DND-41 (cell line): Measurements from ENCODE around the gene FBXL2.

Experiments used
- ATAC-seq: fragments of 200-7000 bp; cut with Tn5 transposase; 3 replicates; pipeline ENCODE4 v1.9.1; 2021; ENCODE audit warnings: low read depth; ENCODE audit not compliant: insufficient read depth
- DNase-seq: peaks from one replicate; pipeline ENCODE4 v3.0.0-alpha.2; 2020
- H2AFZ ChIP-seq: 2 replicates; pipeline ENCODE4 v1.6.0; 2012; ENCODE audit warnings: low read depth, low read length
- H3K27ac ChIP-seq: 2 replicates; pipeline ENCODE4 v1.5.1; 2012; ENCODE audit warnings: low read length, inconsistent platforms
- H3K27me3 ChIP-seq: fragments of 200-600 bp; sonication (generic); 2 replicates; pipeline ENCODE4 v1.6.0; 2012; ENCODE audit warnings: low read length, mild to moderate bottlenecking, inconsistent platforms; ENCODE audit not compliant: insufficient read depth, poor library complexity
- H3K36me3 ChIP-seq: 2 replicates; pipeline ENCODE4 v1.5.1; 2012; ENCODE audit warnings: low read length, inconsistent platforms; ENCODE audit not compliant: insufficient read depth
- H3K4me1 ChIP-seq: 2 replicates; pipeline ENCODE4 v1.5.1; 2012; ENCODE audit warnings: mild to moderate bottlenecking, low read length; ENCODE audit not compliant: insufficient read depth
- H3K4me2 ChIP-seq: 2 replicates; pipeline ENCODE4 v1.6.0; 2012; ENCODE audit warnings: mild to moderate bottlenecking, moderate library complexity, low read length, inconsistent platforms; ENCODE audit not compliant: insufficient read depth
- H3K4me3 ChIP-seq, 2 experiments: fragments of 200-600 bp in 1 of 2; shearing (Covaris generic) in 1 of 2; 2 replicates each; pipeline ENCODE4 v1.5.1; 2012 to 2016; ENCODE audit warnings: inconsistent platforms in 2 of 2, low read length in 2 of 2, mild to moderate bottlenecking in 2 of 2, low read depth in 1 of 2, moderate library complexity in 1 of 2
- H3K79me2 ChIP-seq: 2 replicates; pipeline ENCODE4 v1.6.0; 2012; ENCODE audit warnings: low read length, inconsistent platforms; ENCODE audit not compliant: insufficient read depth
- H3K9ac ChIP-seq: 2 replicates; pipeline ENCODE4 v1.6.0; 2012; ENCODE audit warnings: low read depth, mild to moderate bottlenecking, inconsistent platforms, low read length, moderate library complexity
- H3K9me3 ChIP-seq: 2 replicates; pipeline ENCODE4 v1.5.1; 2012; ENCODE audit warnings: low read length, moderate library complexity, mild to moderate bottlenecking, inconsistent platforms; ENCODE audit not compliant: insufficient read depth, severe bottlenecking
- H4K20me1 ChIP-seq: 2 replicates; pipeline ENCODE4 v1.6.0; 2012; ENCODE audit warnings: low read length; ENCODE audit not compliant: insufficient read depth
- CTCF ChIP-seq: IDR thresholded peaks from 2 replicates; pipeline ENCODE4 v1.5.1; 2012; ENCODE audit warnings: borderline replicate concordance, low read length, moderate library complexity, mild to moderate bottlenecking; ENCODE audit not compliant: poor library complexity, severe bottlenecking; ENCODE audit errors: extremely low read depth
- EZH2 ChIP-seq: IDR thresholded peaks from 3 replicates; pipeline ENCODE4 v1.6.1; 2012; ENCODE audit warnings: borderline replicate concordance, low read depth, mild to moderate bottlenecking, moderate library complexity, low read length, inconsistent platforms; ENCODE audit not compliant: severe bottlenecking

FBXL2 gene

GRCh38 chr3:33425453-33425852, 148.2 kb downstream of the FBXL2 start:
- DNase-seq (no peak), ATAC-seq (no peak)
- no peaks in the 10 kb centered on the region for H3K4me1 ChIP-seq
- H2AFZ ChIP-seq: no peak overlapping the region
- H3K9me3 ChIP-seq: no peaks in the 10 kb centered on the region
- H3K79me2 ChIP-seq: peaks cover 92% of the 10 kb centered on the region
- TF ChIP-seq EZH2 (no peak), CTCF (no peak)
- no peak overlapping the region for H3K4me3 ChIP-seq
- no peak overlapping the region for H3K4me2 ChIP-seq
- H3K27ac ChIP-seq: no peak overlapping the region
- peaks cover 42% of the 10 kb centered on the region; the same call in 1 of the 2 replicates for H4K20me1 ChIP-seq
- H3K36me3 ChIP-seq: peaks cover 44% of the 10 kb centered on the region
- H3K9ac ChIP-seq: no peak overlapping the region
- no peaks in the 10 kb centered on the region for H3K27me3 ChIP-seq

GRCh38 chr3:33426068-33426467, 148.8 kb downstream of the FBXL2 start:
- TF ChIP-seq EZH2 (no peak), CTCF (no peak)
- ATAC-seq (no peak), DNase-seq (no peak)
- no peak overlapping the region for H3K9ac ChIP-seq
- H3K79me2 ChIP-seq: peaks cover 93% of the 10 kb centered on the region
- H3K4me1 ChIP-seq: no peaks in the 10 kb centered on the region
- no peak overlapping the region for H2AFZ ChIP-seq
- no peak overlapping the region for H3K4me2 ChIP-seq
- H3K27ac ChIP-seq: no peak overlapping the region
- peaks cover 44% of the 10 kb centered on the region; the same call in 1 of the 2 replicates for H4K20me1 ChIP-seq
- H3K36me3 ChIP-seq: peaks cover 37% of the 10 kb centered on the region
- no peaks in the 10 kb centered on the region for H3K9me3 ChIP-seq
- no peak overlapping the region for H3K4me3 ChIP-seq
- no peaks in the 10 kb centered on the region for H3K27me3 ChIP-seq

- H3K4me2 ChIP-seq: no peak overlapping the region
- no peaks in the 10 kb centered on the region for H3K4me1 ChIP-seq
Observed at GRCh38 chr3:33426630-33427317, 149.5 kb downstream of the FBXL2 start.

More at GRCh38 chr3:33426630-33427317, 149.5 kb downstream of the FBXL2 start:
- Histone ChIP-seq H3K79me2 (peaks cover 95% of the 10 kb centered on the region), H4K20me1 (peaks cover 48% of the 10 kb centered on the region; the same call in 1 of the 2 replicates), H3K27me3 (no peaks in the 10 kb centered on the region), H3K4me3 (no peak overlapping the region), H2AFZ (no peak overlapping the region), H3K9me3 (no peaks in the 10 kb centered on the region), H3K9ac (no peak overlapping the region), H3K27ac (no peak overlapping the region), H3K36me3 (peaks cover 30% of the 10 kb centered on the region)
- TF ChIP-seq EZH2 (no peak), CTCF (no peak)
- DNase-seq (no peak), ATAC-seq (no peak)
